NCI-H1694 treated with DMSO at 0.1 percent for 48 hours (cell line): ENCODE data around the gene NAPEPLD.
"Not testable (repeated sequence)": the region's sequence is repeated elsewhere in the genome, so short reads cannot be mapped to it uniquely, and the experiment has no call there.

Source experiments
- DNase-seq: peaks from one replicate; lab custom pipeline; 2025; lab: John Stamatoyannopoulos, UW

The NAPEPLD gene

DNA sequence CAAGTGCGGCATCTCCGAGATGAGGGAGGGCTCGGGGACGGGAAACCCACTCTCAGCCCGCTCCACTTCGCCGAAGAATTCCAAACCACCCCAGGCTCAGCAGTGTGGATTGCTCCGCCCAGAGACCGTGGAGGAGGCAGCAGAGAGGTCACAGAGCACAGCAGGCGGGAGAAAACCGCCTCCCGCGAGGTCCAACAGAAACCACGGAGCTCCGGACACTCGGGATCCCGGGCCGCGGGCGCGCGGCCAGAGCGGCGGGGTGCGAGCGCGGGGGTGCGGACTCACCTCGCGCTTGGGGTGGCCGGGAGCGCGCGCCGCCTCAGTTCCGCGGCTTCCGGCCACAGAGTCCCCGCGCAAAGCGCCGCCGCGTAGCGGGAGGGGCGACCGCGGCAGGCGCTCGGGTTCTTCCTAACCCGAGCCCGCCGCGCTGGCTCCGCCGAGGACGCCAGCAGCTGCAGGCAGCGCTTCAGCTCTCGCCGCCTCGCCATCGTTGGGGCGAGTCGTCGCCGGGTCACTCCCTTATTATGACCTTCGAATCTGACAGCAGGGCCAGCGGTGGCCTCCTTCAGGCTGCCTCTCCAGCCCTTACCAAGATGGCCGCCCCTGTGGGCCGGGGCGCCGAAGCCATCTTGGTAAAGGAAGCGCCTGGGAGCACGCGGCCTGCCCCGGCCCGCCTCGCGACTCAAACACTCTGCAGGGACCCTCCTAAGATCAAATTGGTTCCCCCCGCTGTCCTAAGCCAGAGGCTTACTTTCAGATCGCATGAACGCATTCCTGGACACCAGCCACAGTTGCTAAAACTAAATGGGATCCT, at the start of gene NAPEPLD:
Gene NAPEPLD, minus strand, starts transcription at position 106 of the 814 bp plus-strand sequence. CDS start 20,323 bp downstream, outside the sequence.
- DNase-seq = peak; percentile 80

DNA sequence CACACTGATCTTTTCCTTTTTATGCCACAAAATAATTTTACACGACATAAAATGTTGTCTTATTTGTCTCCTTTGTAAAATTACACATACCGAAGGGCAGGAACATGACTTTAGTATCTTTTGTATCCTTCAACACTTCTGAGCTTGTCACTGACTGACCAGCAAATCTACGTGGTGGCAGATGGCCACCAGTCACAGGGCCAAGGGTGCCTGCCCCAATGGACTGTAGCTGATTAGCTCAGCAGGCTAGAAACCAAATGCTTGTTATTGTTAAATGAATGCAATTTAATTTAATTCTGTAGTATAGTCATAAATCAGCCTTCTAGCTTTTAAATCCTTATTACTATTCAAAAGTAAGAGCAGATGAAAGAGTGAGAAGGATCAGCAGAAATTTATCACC, 49.2 kb upstream of the NAPEPLD start:
- DNase-seq = not testable (repeated sequence)

DNA sequence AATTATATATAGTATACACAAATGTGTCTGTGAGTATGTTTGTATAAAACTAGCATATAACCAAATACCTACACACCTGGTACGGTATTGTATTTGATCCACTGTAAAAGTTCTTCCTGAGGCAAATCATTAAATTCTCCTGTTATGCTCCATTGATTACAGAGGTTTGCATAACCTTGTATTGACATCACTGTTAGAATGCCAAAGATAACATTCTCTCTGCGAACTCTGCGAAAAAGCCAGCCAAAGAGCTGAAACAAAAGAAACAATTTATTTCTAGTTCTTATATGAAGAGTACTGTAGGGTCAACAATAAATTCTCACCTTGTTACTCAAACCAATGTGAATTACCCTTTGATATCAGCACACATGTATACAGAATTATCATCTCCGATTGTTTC, 46.5 kb upstream of the NAPEPLD start:
- not testable (repeated sequence) for DNase-seq

DNA sequence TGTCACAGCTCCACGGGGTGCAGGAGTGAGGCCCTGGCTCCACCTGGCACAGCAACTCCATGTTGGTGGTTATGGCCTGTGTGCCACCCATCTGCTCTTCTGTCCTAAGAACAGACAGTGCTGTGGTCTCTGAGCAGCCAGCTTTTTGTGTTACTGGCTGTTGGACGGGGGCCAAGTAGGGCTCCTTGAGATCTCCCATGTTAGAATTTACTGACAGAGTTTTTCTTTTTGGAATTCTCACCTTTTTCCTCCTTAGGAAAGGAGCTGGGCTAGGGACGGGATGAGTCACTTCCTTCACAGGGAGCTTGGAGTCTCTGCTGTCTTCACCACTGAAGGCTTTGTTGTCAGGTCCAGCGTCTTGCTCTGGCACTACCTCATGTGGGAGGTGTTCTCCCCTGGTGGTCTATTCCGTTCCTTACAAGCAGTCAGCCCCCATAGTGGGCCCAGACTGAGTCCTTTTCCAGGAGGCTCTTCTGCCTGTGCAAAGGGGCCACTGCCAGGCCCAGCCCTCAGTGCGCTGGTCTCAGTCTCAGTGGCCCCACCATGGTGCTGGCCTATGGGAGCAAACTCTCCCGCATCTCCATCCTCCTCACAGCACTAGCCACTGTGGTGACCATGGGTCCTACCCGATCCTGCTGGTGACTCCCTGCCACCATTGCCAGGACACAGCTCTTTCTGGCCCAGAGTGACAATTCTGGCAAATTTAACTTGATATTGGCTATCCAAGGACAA, 23.7 kb upstream of the NAPEPLD start:
- peak; percentile 48 for DNase-seq

DNA sequence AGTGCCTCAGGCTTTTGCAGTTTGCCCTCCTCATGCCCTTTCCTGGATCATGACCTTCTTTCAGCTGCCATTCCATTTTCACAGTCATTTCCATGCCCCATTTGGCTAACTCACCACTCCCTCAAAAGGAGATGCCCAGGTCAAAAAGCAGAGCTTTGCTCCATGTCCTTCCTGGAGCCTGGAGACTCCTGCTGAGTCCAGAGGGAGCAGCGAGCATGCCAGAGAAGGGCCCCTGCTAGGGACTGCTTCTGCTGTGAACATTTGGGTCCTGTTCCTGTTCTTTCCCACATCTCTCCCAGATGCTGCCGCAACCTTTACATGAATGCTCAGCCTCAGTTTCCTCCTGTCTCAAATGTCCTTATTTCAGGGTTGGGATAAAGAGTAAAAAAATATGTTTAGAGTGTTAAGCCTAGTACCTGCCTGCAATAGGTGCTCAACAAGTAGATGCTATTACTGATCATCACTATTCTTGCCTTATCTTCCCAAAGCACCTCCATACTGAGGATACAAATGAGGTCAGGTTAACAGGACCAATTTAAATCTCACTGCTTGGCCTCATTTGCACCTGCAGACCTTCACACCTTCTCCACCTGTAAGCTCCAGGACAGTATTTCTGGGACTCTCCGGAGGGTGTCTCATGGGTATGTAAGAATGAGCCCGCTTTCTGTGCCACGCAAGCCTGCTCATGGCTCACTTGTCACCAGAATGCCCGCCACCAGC, 23.0 kb upstream of the NAPEPLD start:
- DNase-seq = peak; percentile 48

DNA sequence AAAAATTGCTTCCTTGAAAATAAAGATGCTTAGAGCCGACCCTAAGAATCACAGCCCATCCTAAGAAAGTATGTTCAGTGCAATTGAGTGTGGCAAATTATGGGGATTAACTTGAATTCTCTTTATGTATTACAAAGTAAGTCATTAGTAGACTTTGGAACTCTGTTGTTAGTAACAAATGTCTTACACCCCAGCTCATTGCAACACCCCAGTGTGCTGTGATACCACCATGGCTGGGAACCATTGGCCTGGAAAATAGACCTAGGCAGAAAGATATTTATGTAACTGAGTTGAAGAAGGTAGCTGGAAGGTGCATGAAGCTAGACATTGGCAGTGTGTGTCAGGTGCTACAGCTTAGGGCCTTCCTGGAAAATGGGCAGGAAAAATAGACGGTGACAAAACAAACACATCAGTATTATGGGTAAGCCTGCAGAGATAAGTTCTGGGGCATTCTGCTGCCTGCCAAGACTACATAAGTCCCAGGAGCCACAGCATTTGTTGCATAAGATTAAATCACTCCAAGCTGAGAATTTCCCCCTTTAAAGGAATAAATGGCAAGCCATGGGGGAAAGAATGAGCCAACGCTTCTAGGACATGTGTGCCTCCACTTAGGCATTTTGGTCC, 18.1 kb upstream of the NAPEPLD start:
- not testable (repeated sequence) for DNase-seq

DNA sequence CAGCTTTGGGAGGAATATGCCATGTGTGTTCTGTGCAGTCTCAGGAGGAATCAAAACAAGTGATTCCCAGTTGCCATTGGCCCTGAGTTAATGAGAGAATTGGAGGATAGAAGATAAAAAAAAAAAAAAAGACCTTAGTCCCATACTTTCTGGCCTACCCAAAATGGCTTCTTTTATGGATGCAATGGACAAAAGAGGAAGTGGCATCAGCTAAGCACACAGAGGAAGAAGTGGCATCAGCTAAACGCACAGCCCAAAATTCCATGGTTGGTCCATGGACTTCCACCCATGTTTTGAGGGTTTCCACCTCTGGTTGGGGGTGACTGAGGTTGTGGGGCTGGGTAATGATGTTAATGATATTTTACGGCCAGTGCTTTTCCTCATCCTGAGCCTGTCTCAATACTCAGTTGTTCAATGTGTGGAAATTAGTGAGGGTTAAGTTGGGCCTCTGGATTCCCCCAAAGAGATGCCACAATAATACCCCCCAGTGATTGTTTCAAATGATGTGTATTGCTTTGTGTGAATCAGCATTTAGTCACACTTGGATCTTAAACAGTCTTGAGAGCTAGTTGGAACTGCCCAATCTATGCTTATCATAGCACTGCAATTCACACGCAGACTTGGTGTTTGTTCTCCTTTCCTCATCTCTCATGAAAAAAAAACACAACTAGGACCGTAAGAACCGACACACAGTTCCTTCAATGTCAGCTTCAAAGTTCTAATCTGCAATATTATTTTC, 14.4 kb upstream of the NAPEPLD start:
- not testable (repeated sequence) for DNase-seq

DNA sequence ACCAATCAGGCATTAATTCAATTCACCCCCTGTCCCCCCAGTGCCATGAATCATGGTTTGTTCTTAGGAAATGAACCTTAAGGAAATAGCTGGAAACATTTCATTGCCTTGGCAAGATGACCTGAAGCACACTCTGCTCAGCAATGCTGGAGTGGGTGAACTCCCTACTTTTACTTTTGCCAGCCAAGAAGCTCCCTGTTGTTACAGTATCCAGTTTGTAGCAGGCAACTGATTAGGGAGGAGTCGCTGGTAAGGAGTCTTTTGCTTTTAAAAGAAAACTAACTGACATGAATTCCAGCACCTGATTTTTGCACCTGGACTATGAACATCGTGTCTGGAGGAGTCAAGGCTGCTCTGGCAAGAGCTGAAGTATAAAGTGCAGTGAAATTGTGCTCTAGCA, 13.7 kb upstream of the NAPEPLD start:
- DNase-seq = not testable (repeated sequence)

DNA sequence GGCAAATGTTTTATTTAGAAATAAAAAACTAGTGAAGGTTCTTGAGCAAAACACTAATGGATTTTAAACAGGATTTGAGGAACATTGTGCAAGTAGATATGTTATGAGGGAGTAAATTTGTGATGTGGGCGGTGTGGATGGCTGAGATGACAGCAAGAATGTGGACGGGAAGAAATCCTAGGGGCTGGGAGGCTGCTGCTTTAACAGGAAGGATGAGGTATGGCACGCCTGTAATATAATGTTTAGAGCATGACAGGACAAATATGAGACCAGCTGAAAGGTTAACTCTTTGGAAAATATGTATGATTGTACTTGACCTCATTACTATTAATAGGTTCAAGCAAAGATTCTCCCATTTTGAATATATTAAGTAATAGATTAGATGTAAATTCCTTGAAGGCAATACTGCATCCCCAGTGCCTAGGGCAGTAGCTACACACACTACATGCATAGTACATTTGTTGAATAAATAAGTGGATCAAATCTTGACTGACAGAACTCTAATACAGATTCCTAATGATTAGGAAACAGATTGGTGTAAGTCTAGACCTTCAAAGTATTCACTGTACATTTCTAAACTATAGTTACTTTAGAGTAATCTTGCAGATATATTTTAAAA, 13.2 kb upstream of the NAPEPLD start:
- not testable (repeated sequence) for DNase-seq

DNA sequence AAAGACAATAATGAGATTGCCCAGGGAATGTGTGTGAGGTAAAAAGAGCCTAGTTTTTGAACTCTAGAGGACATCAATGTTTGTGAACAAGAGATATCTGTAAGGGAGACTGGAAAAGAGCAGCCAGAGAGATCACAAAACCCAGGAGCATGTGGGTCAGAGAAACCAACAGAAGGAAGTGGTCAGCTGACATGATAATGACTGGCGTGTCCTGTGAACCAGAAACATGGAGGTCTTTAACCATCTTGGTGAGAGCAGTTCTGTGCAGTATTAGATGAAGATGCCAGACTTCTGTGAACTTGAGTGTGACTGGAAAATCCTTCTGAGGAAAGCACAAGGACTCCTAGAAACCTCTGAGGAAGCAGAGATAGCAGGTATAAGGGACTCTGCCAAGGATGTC, 10.2 kb upstream of the NAPEPLD start:
- not testable (repeated sequence) for DNase-seq

DNA sequence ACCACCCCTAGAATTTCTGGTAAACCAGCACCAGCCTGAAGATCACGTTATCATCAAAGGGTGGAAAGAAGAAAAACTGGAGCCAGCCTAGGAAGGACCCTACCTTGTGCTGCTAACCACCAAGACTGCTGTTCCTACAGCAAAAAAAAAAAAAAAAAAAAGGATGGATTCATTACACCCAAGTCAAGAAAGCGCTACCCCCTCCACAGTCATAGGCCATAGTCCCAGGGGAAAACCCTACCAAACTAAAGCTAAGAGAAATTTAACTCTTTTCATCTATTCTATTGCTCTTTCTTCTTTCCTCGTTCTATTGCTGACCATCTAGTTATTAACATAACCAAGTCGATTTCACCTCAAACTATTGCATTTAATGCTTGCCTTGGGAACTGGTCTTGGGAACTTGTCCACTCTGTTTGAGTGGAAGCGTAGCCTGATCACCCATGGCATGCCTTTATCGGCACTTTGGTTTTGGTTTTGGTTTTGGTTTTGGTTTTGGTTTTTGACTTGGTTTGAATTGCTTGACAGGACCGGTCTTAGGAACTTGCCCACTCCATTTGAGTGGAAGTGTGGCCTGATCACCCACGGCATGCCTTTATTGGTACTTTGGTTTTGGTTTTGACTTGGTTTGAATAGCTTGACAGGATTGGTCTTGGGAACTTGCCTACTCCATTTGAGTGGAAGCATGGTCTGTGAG, 6.6 kb upstream of the NAPEPLD start:
- DNase-seq = not testable (repeated sequence)

DNA sequence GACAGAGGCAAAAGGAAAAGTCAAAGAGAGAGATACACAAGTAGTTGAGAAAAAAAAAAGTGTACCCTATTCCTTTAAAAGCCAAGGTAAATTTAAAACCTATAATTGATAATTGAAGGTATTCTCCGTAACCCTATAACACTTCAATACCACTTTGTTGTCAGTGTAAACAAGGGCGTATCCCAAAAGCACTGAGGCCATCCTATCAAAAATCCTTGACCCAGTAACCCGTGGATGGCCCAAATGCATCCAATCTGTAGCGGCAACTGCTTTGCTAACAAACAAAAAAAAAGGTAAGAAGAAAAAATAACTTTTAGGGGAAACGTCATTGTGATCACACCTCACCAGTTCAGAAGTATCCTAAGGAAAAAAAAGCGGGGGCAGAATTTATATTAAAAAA, 5.1 kb upstream of the NAPEPLD start:
- DNase-seq = no peak

DNA sequence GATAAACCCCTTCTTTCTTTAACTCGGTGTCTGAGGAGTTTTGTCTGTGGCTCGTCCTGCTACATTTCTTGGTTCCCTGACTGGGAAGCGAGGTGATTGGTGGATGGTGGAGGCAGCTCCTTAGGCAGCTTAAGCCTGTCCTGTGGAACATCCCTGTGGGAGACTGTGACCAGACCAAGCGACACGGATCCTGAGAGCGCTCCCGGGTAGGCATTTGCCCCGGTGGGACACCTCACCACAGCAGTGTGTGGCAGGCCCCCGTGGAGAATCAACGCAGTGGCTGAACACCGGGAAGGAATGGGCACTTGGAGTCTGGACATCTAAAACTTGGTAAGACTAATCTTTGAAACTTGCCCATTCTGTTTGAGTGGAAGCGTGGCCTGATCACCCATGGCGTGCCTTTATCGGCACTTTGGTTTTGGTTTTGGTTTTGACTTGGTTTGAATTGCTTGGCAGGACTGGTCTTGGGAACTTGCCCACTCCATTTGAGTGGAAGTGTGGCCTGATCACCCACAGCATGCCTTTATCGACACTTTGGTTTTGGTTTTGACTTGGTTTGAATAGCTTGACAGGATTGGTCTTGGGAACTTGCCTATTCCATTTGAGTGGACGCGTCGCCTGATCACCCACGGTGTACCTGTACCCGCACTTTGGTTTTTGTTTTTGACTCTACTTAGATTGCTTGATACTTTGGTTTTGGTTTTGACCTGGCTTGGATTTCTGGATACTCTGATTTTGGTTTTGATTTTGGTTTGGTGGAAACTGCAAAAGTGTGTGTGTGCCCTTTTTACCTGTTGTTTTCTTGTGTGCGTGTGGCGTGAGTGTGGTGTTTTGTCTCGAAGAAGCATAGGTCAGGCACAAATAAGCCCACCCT, 4.1 kb upstream of the NAPEPLD start:
- not testable (repeated sequence) for DNase-seq

DNA sequence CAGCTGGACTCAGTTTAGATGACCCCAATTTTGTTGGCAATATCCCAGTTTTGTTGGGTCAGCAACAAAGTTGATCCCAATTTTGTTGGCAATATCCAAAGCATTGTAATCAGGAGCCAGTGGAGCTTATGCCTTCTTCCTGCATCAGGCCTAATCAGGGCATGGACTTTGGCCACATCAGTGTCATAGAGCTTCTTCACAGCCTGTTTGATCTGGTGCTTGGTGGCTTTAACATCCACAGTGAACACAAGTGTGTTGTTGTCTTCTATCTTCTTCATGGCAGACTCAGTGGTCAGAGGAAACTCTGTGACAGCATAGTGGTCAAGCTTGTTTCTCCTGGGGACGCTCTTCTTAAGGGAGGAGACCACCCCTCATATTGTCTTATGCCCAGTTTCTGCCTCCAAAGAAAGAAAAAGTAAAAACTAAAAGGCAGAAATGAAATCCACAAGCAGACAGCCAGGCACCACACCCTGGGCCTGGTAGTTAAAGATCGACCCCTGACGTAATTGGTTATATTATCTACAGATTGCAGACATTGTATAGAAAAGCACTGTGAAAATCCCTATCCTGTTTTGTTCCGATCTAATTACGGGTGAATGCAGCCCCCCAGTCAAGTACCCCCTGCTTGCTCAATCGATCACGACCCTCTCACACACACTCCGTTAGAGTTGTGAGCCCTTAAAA, 3.2 kb upstream of the NAPEPLD start:
- DNase-seq = not testable (repeated sequence)

DNA sequence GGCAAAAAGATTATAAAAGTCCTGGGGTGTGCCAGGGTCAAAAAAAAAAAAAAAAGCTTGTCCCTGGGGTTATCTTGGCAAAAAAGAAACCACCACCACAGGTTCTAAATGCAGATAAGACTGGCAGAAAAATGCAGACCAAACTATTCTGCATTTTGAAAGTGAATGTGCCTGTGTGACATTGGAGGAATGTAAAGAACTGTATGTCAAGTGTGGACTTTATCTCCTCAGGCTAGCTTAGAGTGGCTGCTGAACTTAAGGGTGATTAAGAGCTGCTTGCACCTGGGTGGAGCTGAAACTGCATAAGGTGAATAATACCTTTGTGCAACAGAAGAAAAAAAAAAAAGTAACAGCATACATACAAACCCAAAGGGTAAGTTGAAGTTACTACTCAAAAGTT, 1.3 kb upstream of the NAPEPLD start:
- DNase-seq = no peak

DNA sequence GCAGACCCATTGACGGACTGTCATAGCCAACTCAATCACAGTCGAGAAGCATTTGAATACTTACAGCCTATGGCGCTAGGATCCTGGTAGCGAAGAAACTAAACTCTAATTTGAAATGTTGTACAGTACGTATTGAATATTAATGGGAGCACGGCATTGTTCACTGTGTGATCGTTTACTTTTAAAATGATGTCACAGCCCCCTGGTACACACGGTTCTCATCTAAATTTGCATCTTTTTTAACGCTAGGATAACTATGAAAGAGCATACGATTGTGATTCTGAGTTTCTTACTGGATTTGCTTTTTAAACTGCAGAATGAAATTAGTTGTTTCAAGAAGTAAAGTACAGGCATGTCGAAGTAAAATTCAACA, 895 bp upstream of the NAPEPLD start:
- DNase-seq = no peak

DNA sequence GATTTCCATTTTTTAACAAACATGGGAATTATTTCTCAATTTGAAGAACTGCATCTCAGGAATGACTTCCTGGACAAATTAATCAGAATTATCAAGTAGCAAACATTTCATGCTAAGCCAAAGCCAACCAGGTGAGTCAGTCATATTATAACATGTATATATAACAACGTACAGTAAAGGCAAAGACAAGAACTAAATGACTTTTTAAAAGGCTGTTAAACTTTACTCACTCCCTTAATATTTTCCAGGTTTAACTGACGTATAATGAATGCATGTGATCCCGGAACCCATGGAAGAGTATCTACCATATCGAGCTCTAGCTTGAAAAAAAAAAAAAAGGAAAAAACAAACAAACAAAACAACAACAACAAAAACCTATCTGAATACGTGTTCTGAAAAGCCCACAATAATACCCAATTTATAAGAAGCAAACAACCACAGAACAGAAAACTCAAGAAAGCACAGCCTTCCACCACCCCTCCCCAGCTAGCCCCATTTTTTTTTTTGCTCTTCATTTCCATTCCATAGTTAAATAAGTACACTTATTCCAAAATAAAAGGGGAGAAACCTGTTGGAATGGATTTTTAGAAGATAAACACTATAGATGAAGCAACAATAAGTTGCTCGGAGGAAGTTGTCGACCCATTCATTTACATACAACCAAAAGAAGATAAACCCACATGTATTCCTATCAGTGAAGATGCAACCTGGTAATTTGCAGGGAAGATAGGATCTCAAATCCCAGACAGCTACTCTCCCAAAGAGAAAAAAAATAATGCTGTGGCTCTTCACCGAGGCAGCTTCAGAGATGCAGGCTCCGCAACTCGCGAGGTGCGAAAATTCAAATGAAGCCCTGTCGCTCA, 537 bp downstream of the NAPEPLD start:
- no peak for DNase-seq

DNA sequence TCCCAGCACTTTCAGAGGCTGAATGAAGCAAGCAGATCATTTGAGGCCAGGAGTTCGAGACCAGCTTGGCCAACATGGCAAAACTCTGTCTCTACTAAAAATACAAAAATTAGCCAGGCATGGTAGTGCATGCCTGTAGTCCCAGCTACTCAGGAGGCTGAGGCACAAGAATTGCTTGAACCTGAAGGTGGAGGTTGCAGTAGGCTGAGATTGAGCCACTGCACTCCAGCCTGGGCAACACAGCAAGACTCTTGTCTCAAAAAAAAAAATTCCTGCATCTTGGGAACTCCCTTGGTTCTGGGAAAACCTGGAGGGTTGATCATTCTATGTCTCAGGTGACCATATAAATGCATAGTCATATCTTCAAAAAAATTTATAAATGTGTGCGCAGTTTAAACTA, 4.1 kb downstream of the NAPEPLD start:
- not testable (repeated sequence) for DNase-seq
